ENCODE results near the gene NBAS.

DNA sequence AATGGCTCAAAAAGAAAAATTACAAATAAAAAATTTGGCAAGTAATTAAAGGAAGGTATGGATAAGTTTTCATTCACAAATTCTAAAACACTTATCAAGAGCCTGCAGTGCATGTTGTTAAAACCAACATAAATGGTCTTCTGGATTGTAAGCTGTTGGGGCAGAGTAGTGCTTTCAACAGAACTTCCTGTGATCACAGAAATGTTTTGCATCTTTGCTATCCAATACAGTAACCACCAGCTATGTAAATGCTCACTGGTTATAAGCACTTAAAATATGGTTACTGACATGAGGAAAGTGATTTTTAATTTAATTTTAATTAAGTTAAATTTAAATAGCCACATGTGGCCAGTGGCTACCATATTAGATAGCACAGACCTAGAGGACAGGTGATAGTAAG lies 133.1 kb downstream of the NBAS start:
- TF ChIP-seq, protein P1, sequence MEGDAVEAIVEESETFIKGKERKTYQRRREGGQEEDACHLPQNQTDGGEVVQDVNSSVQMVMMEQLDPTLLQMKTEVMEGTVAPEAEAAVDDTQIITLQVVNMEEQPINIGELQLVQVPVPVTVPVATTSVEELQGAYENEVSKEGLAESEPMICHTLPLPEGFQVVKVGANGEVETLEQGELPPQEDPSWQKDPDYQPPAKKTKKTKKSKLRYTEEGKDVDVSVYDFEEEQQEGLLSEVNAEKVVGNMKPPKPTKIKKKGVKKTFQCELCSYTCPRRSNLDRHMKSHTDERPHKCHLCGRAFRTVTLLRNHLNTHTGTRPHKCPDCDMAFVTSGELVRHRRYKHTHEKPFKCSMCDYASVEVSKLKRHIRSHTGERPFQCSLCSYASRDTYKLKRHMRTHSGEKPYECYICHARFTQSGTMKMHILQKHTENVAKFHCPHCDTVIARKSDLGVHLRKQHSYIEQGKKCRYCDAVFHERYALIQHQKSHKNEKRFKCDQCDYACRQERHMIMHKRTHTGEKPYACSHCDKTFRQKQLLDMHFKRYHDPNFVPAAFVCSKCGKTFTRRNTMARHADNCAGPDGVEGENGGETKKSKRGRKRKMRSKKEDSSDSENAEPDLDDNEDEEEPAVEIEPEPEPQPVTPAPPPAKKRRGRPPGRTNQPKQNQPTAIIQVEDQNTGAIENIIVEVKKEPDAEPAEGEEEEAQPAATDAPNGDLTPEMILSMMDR (IDR thresholded peaks at IDR 0.05; ENCODE audit: low read length) = no peak
- TF ChIP-seq EZH2 (IDR thresholded peaks at IDR 0.05; ENCODE audit: borderline replicate concordance, low read length) = no peak

All from OCI-LY1 (cell line).